ENCODE results near the gene ZBTB4. TPM values are rescaled to one million over a fixed set of nuclear protein-coding genes. Genes with fewer than 3 reads are reported as not detected.

Gene ZBTB4
- total RNA-seq, 1 donor = 36.2 TPM

DNA sequence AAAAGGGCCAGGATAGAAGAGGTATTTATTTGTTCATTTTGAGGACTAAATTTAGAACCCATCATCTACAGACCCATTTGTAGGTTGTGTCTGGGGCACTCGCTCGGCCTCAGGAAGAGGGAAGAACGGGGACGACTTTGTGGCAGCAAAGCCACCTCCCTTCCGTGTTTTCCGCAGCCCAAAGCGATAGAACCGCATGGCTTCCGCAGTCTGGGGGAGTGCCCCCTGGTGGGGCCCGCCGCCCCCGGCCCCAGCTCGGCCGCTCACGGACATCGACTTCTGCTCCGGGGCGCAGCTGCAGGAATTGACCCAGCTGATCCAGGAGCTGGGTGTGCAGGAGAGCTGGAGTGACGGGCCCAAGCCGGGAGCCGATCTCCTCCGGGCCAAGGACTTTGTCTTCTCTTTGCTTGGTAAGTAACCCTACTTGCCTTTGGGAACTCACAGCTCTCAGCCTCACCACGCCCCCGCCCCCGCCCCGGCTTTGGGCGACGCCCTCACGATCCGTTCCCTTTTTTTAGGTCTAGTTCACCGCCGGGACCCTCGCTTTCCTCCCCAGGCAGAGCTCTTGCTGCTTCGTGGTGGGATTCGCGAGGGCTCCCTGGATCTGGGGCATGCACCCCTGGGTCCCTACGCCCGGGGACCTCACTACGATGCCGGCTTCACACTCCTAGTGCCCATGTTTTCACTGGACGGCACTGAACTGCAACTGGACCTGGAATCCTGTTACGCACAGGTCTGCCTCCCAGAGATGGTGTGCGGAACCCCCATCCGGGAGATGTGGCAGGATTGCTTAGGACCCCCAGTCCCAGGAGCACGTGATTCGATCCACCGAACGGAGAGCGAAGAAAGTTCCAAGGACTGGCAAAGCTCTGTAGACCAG lies 43.5 kb downstream of the ZBTB4 start:
- Histone ChIP-seq H3K36me3 (ENCODE audit: insufficient read depth, low read length) (no peaks in the 10 kb centered on the region), H3K27ac (ENCODE audit: low read depth, low read length) (no peak overlapping the region), H4K20me1 (ENCODE audit: insufficient read depth, low read length) (no peaks in the 10 kb centered on the region), H3K27me3 (ENCODE audit: insufficient read depth, low read length) (peaks cover 39% of the 10 kb centered on the region), H3K4me2 (ENCODE audit: insufficient read depth, low read length) (peak overlapping the region; percentile 85), H3K9me3 (ENCODE audit: low read depth, low read length) (no peaks in the 10 kb centered on the region), H3K79me2 (ENCODE audit: insufficient read depth, low read length) (no peaks in the 10 kb centered on the region), H2AFZ (ENCODE audit: low read length) (peak overlapping the region; percentile 73), H3K4me1 (ENCODE audit: insufficient read depth, low read length) (peaks cover 23% of the 10 kb centered on the region), H3K4me3 (ENCODE audit: insufficient read depth, low read length) (peak overlapping the region; percentile 68)
- no peak for TF ChIP-seq CTCF (IDR thresholded peaks at IDR 0.05; ENCODE audit: extremely low read depth, low read depth, low read length)
- DNase-seq (ENCODE audit: insufficient read length, low spot score, missing footprints) = peak; percentile 94

DNA sequence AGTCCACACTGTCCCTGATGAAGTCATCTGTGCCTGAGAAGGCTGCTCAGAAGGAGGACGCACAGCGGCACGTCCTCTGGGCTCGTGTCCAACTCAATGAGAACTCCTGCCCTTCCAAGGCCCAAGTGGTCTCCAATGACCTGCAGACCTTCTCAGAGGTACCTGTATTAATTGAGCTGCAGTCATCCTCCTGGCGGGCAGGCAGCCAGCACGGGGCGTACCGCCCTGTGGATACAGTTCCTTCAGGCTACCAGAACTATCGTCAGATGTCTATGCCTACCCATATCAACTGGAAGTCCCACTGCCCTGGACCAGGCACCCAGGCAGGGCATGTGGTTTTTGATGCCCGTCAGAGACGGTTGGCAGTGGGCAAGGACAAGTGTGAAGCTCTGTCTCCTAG lies 47.1 kb downstream of the ZBTB4 start:
- no peak overlapping the region for H3K27ac ChIP-seq (ENCODE audit: low read depth, low read length)
- peaks cover 12% of the 10 kb centered on the region for H3K4me1 ChIP-seq (ENCODE audit: insufficient read depth, low read length)
- no peaks in the 10 kb centered on the region for H3K9me3 ChIP-seq (ENCODE audit: low read depth, low read length)
- no peak overlapping the region for H3K4me3 ChIP-seq (ENCODE audit: insufficient read depth, low read length)
- H3K36me3 ChIP-seq (ENCODE audit: insufficient read depth, low read length) = no peaks in the 10 kb centered on the region
- H2AFZ ChIP-seq (ENCODE audit: low read length) = no peak overlapping the region
- peaks cover 4% of the 10 kb centered on the region for H3K27me3 ChIP-seq (ENCODE audit: insufficient read depth, low read length)
- no peak overlapping the region for H3K4me2 ChIP-seq (ENCODE audit: insufficient read depth, low read length)
- H4K20me1 ChIP-seq (ENCODE audit: insufficient read depth, low read length) = no peaks in the 10 kb centered on the region
- TF ChIP-seq CTCF (IDR thresholded peaks at IDR 0.05; ENCODE audit: extremely low read depth, low read depth, low read length) = no peak
- DNase-seq (ENCODE audit: insufficient read length, low spot score, missing footprints) = no peak
- no peaks in the 10 kb centered on the region for H3K79me2 ChIP-seq (ENCODE audit: insufficient read depth, low read length)

- DNase-seq (ENCODE audit: insufficient read length, low spot score, missing footprints) = no peak
- Histone ChIP-seq H3K36me3 (ENCODE audit: insufficient read depth, low read length) (no peaks in the 10 kb centered on the region), H3K4me1 (ENCODE audit: insufficient read depth, low read length) (peaks cover 7% of the 10 kb centered on the region), H3K4me2 (ENCODE audit: insufficient read depth, low read length) (no peak overlapping the region), H4K20me1 (ENCODE audit: insufficient read depth, low read length) (no peaks in the 10 kb centered on the region), H3K27ac (ENCODE audit: low read depth, low read length) (no peak overlapping the region), H3K4me3 (ENCODE audit: insufficient read depth, low read length) (no peak overlapping the region), H3K27me3 (ENCODE audit: insufficient read depth, low read length) (peaks cover 3% of the 10 kb centered on the region), H2AFZ (ENCODE audit: low read length) (no peak overlapping the region), H3K79me2 (ENCODE audit: insufficient read depth, low read length) (no peaks in the 10 kb centered on the region), H3K9me3 (ENCODE audit: low read depth, low read length) (no peaks in the 10 kb centered on the region)
- no peak for TF ChIP-seq CTCF (IDR thresholded peaks at IDR 0.05; ENCODE audit: extremely low read depth, low read depth, low read length)
Measured at GRCh38 chr17:7431231-7431630, 48.2 kb downstream of the ZBTB4 start.

DNA sequence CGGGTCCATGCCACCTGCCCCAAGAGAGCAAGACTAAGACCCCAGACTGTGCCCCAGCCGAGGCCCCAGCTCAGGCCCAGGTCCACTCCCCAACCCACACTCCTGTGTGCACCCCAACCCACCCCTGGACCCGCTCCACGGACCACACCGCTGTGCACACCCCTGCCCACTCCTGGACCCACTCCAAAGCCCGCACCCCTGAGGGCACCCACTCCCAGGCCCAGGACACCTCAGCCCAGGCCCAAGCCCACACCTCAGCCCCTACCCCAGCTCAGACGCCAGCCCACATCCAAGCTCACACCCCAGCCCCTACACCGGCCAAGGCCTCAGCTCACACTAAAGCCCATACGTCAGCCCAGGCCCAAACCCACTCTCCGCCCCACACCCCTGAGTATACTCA lies 49.7 kb downstream of the ZBTB4 start:
- no peaks in the 10 kb centered on the region for H3K79me2 ChIP-seq (ENCODE audit: insufficient read depth, low read length)
- no peak for TF ChIP-seq CTCF (IDR thresholded peaks at IDR 0.05; ENCODE audit: extremely low read depth, low read depth, low read length)
- H3K36me3 ChIP-seq (ENCODE audit: insufficient read depth, low read length) = no peaks in the 10 kb centered on the region
- no peak overlapping the region for H2AFZ ChIP-seq (ENCODE audit: low read length)
- H4K20me1 ChIP-seq (ENCODE audit: insufficient read depth, low read length) = no peaks in the 10 kb centered on the region
- H3K4me3 ChIP-seq (ENCODE audit: insufficient read depth, low read length) = no peak overlapping the region
- H3K4me1 ChIP-seq (ENCODE audit: insufficient read depth, low read length) = no peaks in the 10 kb centered on the region
- no peaks in the 10 kb centered on the region for H3K27me3 ChIP-seq (ENCODE audit: insufficient read depth, low read length)
- H3K9me3 ChIP-seq (ENCODE audit: low read depth, low read length) = no peaks in the 10 kb centered on the region
- no peak for DNase-seq (ENCODE audit: insufficient read length, low spot score, missing footprints)
- no peak overlapping the region for H3K4me2 ChIP-seq (ENCODE audit: insufficient read depth, low read length)
- no peak overlapping the region for H3K27ac ChIP-seq (ENCODE audit: low read depth, low read length)
